DOHH2 (cell line): Measurements from ENCODE around the gene MUC5AC.

Source experiments
- CTCF ChIP-seq: fragments of 200-600 bp; sonication (generic); IDR thresholded peaks from one replicate; pipeline ENCODE4 v1.5.1; 2014; ENCODE audit warnings: antibody characterized with exemption, mild to moderate bottlenecking, low read depth, low read length; ENCODE audit not compliant: poor library complexity, severe bottlenecking
- EZH2phosphoT487 ChIP-seq: fragments of 200-600 bp; sonication (generic); IDR thresholded peaks from 2 replicates; pipeline ENCODE4 v1.6.1; 2017; ENCODE audit warnings: borderline replicate concordance, mild to moderate bottlenecking, antibody characterized with exemption, low read length, moderate library complexity, mixed read lengths

GRCh38 chr11:1219834-1220815, 62.4 kb downstream of the MUC5AC start:
- no peak for TF ChIP-seq CTCF
- TF ChIP-seq EZH2phosphoT487: no peak
